ENCODE data around the gene OSR1. TPM values are rescaled to one million over a fixed set of nuclear protein-coding genes. Genes with fewer than 3 reads are reported as not detected.

OSR1 gene
- total RNA-seq, 1 experiment from 2014 or later: 2.2 TPM

GRCh38 chr2:19355014-19355405 lies 3.4 kb downstream of the OSR1 start:
- H3K27me3 ChIP-seq (replicated peaks): no peaks in the 10 kb centered on the region
- H3K4me1 ChIP-seq (replicated peaks): peaks cover 11% of the 10 kb centered on the region
- no peaks in the 10 kb centered on the region for H3K36me3 ChIP-seq
- no peak for DNase-seq (ENCODE audit: low read depth in 1 of 2, low spot score in 2 of 2)
- no peak overlapping the region for H3K27ac ChIP-seq
- H3K9me3 ChIP-seq (replicated peaks): no peaks in the 10 kb centered on the region
- H3K4me3 ChIP-seq: no peak overlapping the region

GRCh38 chr2:19353721-19354050 lies 4.7 kb downstream of the OSR1 start:
- no peak for DNase-seq (ENCODE audit: low read depth in 1 of 2, low spot score in 2 of 2)
- H3K36me3 ChIP-seq: no peaks in the 10 kb centered on the region
- no peaks in the 10 kb centered on the region for H3K9me3 ChIP-seq (replicated peaks)
- no peaks in the 10 kb centered on the region for H3K27me3 ChIP-seq (replicated peaks)
- H3K4me1 ChIP-seq (replicated peaks): peaks cover 6% of the 10 kb centered on the region
- no peak overlapping the region for H3K4me3 ChIP-seq
- H3K27ac ChIP-seq: no peak overlapping the region

GRCh38 chr2:19352946-19353720 lies 5.3 kb downstream of the OSR1 start:
- no peaks in the 10 kb centered on the region for H3K36me3 ChIP-seq
- no peak overlapping the region for H3K4me3 ChIP-seq
- no peak overlapping the region for H3K27ac ChIP-seq
- H3K4me1 ChIP-seq (replicated peaks): peaks cover 5% of the 10 kb centered on the region; the same call in 1 of the 2 replicates
- H3K27me3 ChIP-seq (replicated peaks): no peaks in the 10 kb centered on the region
- H3K9me3 ChIP-seq (replicated peaks): no peaks in the 10 kb centered on the region
- DNase-seq (ENCODE audit: low read depth in 1 of 2, low spot score in 2 of 2): no peak

GRCh38 chr2:19351899-19352697 lies 6.3 kb downstream of the OSR1 start:
- no peaks in the 10 kb centered on the region for H3K27me3 ChIP-seq (replicated peaks)
- DNase-seq (ENCODE audit: low read depth in 1 of 2, low spot score in 2 of 2): no peak
- H3K4me3 ChIP-seq: no peak overlapping the region
- peaks cover 1% of the 10 kb centered on the region; the same call in 1 of the 2 replicates for H3K4me1 ChIP-seq (replicated peaks)
- H3K36me3 ChIP-seq: 0 out of 2 replicates have a peak, but pooled peaks cover 2% of the 10 kb centered on the region
- no peaks in the 10 kb centered on the region for H3K9me3 ChIP-seq (replicated peaks)
- H3K27ac ChIP-seq: no peak overlapping the region

- Histone ChIP-seq H3K27me3 (replicated peaks) (no peaks in the 10 kb centered on the region), H3K27ac (no peak overlapping the region), H3K9me3 (replicated peaks) (no peaks in the 10 kb centered on the region), H3K36me3 (peaks cover 2% of the 10 kb centered on the region; the same call in 1 of the 2 replicates), H3K4me1 (replicated peaks) (peaks cover 3% of the 10 kb centered on the region; the same call in 1 of the 2 replicates), H3K4me3 (no peak overlapping the region)
- no peak for DNase-seq (ENCODE audit: low read depth in 1 of 2, low spot score in 2 of 2)
Observed at GRCh38 chr2:19351499-19351898, 6.9 kb downstream of the OSR1 start.

GRCh38 chr2:19350678-19351401 lies 7.6 kb downstream of the OSR1 start:
- peaks cover 2% of the 10 kb centered on the region; the same call in 1 of the 2 replicates for H3K36me3 ChIP-seq
- no peak overlapping the region for H3K27ac ChIP-seq
- no peaks in the 10 kb centered on the region for H3K9me3 ChIP-seq (replicated peaks)
- no peak for DNase-seq (ENCODE audit: low read depth in 1 of 2, low spot score in 2 of 2)
- H3K4me1 ChIP-seq (replicated peaks): peaks cover 3% of the 10 kb centered on the region; the same call in 1 of the 2 replicates
- no peaks in the 10 kb centered on the region for H3K27me3 ChIP-seq (replicated peaks)
- H3K4me3 ChIP-seq: no peak overlapping the region

- Histone ChIP-seq H3K36me3 (peaks cover 2% of the 10 kb centered on the region; the same call in 1 of the 2 replicates), H3K4me1 (replicated peaks) (peaks cover 3% of the 10 kb centered on the region; the same call in 1 of the 2 replicates), H3K4me3 (no peak overlapping the region), H3K9me3 (replicated peaks) (no peaks in the 10 kb centered on the region), H3K27ac (no peak overlapping the region), H3K27me3 (replicated peaks) (no peaks in the 10 kb centered on the region)
- DNase-seq (ENCODE audit: low read depth in 1 of 2, low spot score in 2 of 2): no peak
Observed at GRCh38 chr2:19349911-19350677, 8.3 kb downstream of the OSR1 start.

- H3K27me3 ChIP-seq (replicated peaks): no peaks in the 10 kb centered on the region
- H3K36me3 ChIP-seq: peaks cover 2% of the 10 kb centered on the region; the same call in 1 of the 2 replicates
- peak overlapping the region; percentile 87 for H3K27ac ChIP-seq
- DNase-seq (ENCODE audit: low read depth in 1 of 2, low spot score in 2 of 2): no peak
- peaks cover 3% of the 10 kb centered on the region; the same call in 1 of the 2 replicates for H3K4me1 ChIP-seq (replicated peaks)
- no peaks in the 10 kb centered on the region for H3K9me3 ChIP-seq (replicated peaks)
- peak overlapping the region; percentile 82 for H3K4me3 ChIP-seq
Observed at GRCh38 chr2:19348692-19349091, 9.7 kb downstream of the OSR1 start.

GRCh38 chr2:19347619-19348562 lies 10.5 kb downstream of the OSR1 start:
- Histone ChIP-seq H3K4me1 (replicated peaks) (peaks cover 3% of the 10 kb centered on the region; the same call in 1 of the 2 replicates), H3K9me3 (replicated peaks) (no peaks in the 10 kb centered on the region), H3K27ac (peak overlapping the region; percentile 87), H3K36me3 (peaks cover 2% of the 10 kb centered on the region; the same call in 1 of the 2 replicates), H3K4me3 (peak overlapping the region; percentile 82), H3K27me3 (replicated peaks) (no peaks in the 10 kb centered on the region)
- peak; percentile 96 to 99 for DNase-seq (ENCODE audit: low read depth in 1 of 2, low spot score in 2 of 2)

GRCh38 chr2:19346983-19347618 lies 11.3 kb downstream of the OSR1 start:
- H3K4me1 ChIP-seq (replicated peaks): peaks cover 3% of the 10 kb centered on the region; the same call in 1 of the 2 replicates
- peaks cover 2% of the 10 kb centered on the region; the same call in 1 of the 2 replicates for H3K36me3 ChIP-seq
- H3K27me3 ChIP-seq (replicated peaks): no peaks in the 10 kb centered on the region
- peak overlapping the region; percentile 82 for H3K4me3 ChIP-seq
- H3K27ac ChIP-seq: peak overlapping the region; percentile 87
- no peaks in the 10 kb centered on the region for H3K9me3 ChIP-seq (replicated peaks)
- no peak for DNase-seq (ENCODE audit: low read depth in 1 of 2, low spot score in 2 of 2)

- Histone ChIP-seq H3K4me1 (replicated peaks) (no peaks in the 10 kb centered on the region), H3K36me3 (no peaks in the 10 kb centered on the region; the same call in 1 of the 2 replicates), H3K27ac (no peak overlapping the region), H3K27me3 (replicated peaks) (no peaks in the 10 kb centered on the region), H3K4me3 (no peak overlapping the region), H3K9me3 (replicated peaks) (no peaks in the 10 kb centered on the region)
- DNase-seq (ENCODE audit: low read depth in 1 of 2, low spot score in 2 of 2): no peak
Observed at GRCh38 chr2:19337742-19338141, 20.7 kb downstream of the OSR1 start.

- Histone ChIP-seq H3K4me1 (replicated peaks) (no peaks in the 10 kb centered on the region), H3K9me3 (replicated peaks) (no peaks in the 10 kb centered on the region), H3K36me3 (no peaks in the 10 kb centered on the region; the same call in 1 of the 2 replicates), H3K27me3 (replicated peaks) (no peaks in the 10 kb centered on the region), H3K4me3 (no peak overlapping the region), H3K27ac (no peak overlapping the region)
- DNase-seq (ENCODE audit: low read depth in 1 of 2, low spot score in 2 of 2): no peak
Observed at GRCh38 chr2:19337202-19337601, 21.2 kb downstream of the OSR1 start.

All from SJSA1 (cell line).